GM23338 (cell line): ENCODE measurements around the gene AGAP1.

Source experiments
- EZH2 ChIP-seq: fragments of 200-600 bp; sonication (generic); IDR thresholded peaks from one replicate; pipeline ENCODE4 v1.8.0; 2017; ENCODE audit warnings: antibody characterized with exemption, mild to moderate bottlenecking, low read depth; ENCODE audit not compliant: unreplicated experiment
- EZH2phosphoT487 ChIP-seq: fragments of 200-600 bp; sonication (generic); IDR thresholded peaks from one replicate; pipeline ENCODE4 v1.8.1; 2018; ENCODE audit warnings: antibody characterized with exemption; ENCODE audit not compliant: unreplicated experiment
- POLR2AphosphoS5 ChIP-seq: IDR thresholded peaks from 2 replicates; pipeline ENCODE4 v1.6.1; 2016; ENCODE audit warnings: antibody characterized with exemption, low read depth
- TF ChIP-seq, protein P1 (sequence below), 2 experiments: fragments of 200-600 bp in 1 of 2; sonication (generic) in 1 of 2; conservative IDR thresholded peaks; 2 replicates each; pipeline versions ENCODE4 v1.5.1 to v1.6.1; 2016 to 2017; ENCODE audit warnings: antibody characterized with exemption in 2 of 2, low read depth in 2 of 2, mild to moderate bottlenecking in 2 of 2, moderate library complexity in 1 of 2
- TF ChIP-seq, protein P2 (sequence below): IDR thresholded peaks from one replicate; pipeline ENCODE4 v1.6.1; 2018; ENCODE audit warnings: antibody characterized with exemption; ENCODE audit not compliant: unreplicated experiment

GRCh38 chr2:235606004-235606715 is 112.3 kb downstream of the AGAP1 start:
- TF ChIP-seq POLR2AphosphoS5 (no peak), EZH2 (no peak), EZH2phosphoT487 (no peak)
- TF ChIP-seq, protein P1, sequence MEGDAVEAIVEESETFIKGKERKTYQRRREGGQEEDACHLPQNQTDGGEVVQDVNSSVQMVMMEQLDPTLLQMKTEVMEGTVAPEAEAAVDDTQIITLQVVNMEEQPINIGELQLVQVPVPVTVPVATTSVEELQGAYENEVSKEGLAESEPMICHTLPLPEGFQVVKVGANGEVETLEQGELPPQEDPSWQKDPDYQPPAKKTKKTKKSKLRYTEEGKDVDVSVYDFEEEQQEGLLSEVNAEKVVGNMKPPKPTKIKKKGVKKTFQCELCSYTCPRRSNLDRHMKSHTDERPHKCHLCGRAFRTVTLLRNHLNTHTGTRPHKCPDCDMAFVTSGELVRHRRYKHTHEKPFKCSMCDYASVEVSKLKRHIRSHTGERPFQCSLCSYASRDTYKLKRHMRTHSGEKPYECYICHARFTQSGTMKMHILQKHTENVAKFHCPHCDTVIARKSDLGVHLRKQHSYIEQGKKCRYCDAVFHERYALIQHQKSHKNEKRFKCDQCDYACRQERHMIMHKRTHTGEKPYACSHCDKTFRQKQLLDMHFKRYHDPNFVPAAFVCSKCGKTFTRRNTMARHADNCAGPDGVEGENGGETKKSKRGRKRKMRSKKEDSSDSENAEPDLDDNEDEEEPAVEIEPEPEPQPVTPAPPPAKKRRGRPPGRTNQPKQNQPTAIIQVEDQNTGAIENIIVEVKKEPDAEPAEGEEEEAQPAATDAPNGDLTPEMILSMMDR (conservative IDR thresholded peaks at IDR 0.05; ENCODE audit: low read depth in 2 of 2) = no peak
- TF ChIP-seq, protein P2, sequence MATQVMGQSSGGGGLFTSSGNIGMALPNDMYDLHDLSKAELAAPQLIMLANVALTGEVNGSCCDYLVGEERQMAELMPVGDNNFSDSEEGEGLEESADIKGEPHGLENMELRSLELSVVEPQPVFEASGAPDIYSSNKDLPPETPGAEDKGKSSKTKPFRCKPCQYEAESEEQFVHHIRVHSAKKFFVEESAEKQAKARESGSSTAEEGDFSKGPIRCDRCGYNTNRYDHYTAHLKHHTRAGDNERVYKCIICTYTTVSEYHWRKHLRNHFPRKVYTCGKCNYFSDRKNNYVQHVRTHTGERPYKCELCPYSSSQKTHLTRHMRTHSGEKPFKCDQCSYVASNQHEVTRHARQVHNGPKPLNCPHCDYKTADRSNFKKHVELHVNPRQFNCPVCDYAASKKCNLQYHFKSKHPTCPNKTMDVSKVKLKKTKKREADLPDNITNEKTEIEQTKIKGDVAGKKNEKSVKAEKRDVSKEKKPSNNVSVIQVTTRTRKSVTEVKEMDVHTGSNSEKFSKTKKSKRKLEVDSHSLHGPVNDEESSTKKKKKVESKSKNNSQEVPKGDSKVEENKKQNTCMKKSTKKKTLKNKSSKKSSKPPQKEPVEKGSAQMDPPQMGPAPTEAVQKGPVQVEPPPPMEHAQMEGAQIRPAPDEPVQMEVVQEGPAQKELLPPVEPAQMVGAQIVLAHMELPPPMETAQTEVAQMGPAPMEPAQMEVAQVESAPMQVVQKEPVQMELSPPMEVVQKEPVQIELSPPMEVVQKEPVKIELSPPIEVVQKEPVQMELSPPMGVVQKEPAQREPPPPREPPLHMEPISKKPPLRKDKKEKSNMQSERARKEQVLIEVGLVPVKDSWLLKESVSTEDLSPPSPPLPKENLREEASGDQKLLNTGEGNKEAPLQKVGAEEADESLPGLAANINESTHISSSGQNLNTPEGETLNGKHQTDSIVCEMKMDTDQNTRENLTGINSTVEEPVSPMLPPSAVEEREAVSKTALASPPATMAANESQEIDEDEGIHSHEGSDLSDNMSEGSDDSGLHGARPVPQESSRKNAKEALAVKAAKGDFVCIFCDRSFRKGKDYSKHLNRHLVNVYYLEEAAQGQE = no peak
